OCI-LY1 (cell line): Measurements from ENCODE around the gene STAC3.
A peak's percentile ranks its signal among the peaks of the same experiment; 100 is the strongest.

Experiments used
- H2AFZ ChIP-seq: fragments of 200-600 bp; sonication (generic), shearing (Covaris generic); 2 replicates; pipeline ENCODE4 v1.6.0; 2014; ENCODE audit warnings: antibody characterized with exemption, mild to moderate bottlenecking, low read length
- H3F3A ChIP-seq: fragments of 200-600 bp; sonication (generic), shearing (Covaris generic); 2 replicates; pipeline ENCODE4 v1.6.0; 2014; ENCODE audit warnings: mild to moderate bottlenecking, antibody characterized with exemption, low read length, moderate library complexity; ENCODE audit not compliant: insufficient read depth
- H3K27ac ChIP-seq: fragments of 200-600 bp; sonication (generic); 2 replicates; pipeline ENCODE4 v1.5.1; 2014; ENCODE audit warnings: low read length, mixed run types, mild to moderate bottlenecking, low read depth; ENCODE audit not compliant: poor library complexity, severe bottlenecking
- H3K27me3 ChIP-seq: fragments of 200-600 bp; sonication (generic); 2 replicates; pipeline ENCODE4 v1.6.0; 2014; ENCODE audit warnings: antibody characterized with exemption, mild to moderate bottlenecking, low read length, moderate library complexity; ENCODE audit not compliant: insufficient read depth
- H3K36me3 ChIP-seq: fragments of 200-600 bp; sonication (generic); 2 replicates; pipeline ENCODE4 v1.6.1; 2014; ENCODE audit warnings: mild to moderate bottlenecking, antibody characterized with exemption, low read length, moderate library complexity, mixed read lengths; ENCODE audit not compliant: insufficient read depth
- H3K4me1 ChIP-seq: fragments of 200-600 bp; sonication (generic); 2 replicates; pipeline ENCODE4 v1.5.1; 2014; ENCODE audit warnings: mild to moderate bottlenecking, low read length, moderate library complexity; ENCODE audit not compliant: insufficient read depth, severe bottlenecking
- H3K4me2 ChIP-seq: fragments of 200-600 bp; sonication (generic), shearing (Covaris generic); 2 replicates; pipeline ENCODE4 v1.6.1; 2014; ENCODE audit warnings: low read length
- H3K4me3 ChIP-seq: fragments of 200-600 bp; sonication (generic); 2 replicates; pipeline ENCODE4 v1.5.1; 2014; ENCODE audit warnings: low read length, low read depth, mild to moderate bottlenecking, mixed read lengths; ENCODE audit not compliant: poor library complexity, severe bottlenecking
- H3K79me2 ChIP-seq: fragments of 200-600 bp; shearing (Covaris generic); 2 replicates; pipeline ENCODE4 v1.6.1; 2016; ENCODE audit warnings: mixed run types, low read length, mixed read lengths; ENCODE audit not compliant: insufficient read depth
- H3K9ac ChIP-seq: fragments of 200-600 bp; sonication (generic), shearing (Covaris generic); 2 replicates; pipeline ENCODE4 v1.6.1; 2014; ENCODE audit warnings: mild to moderate bottlenecking, low read length, mixed read lengths
- H3K9me2 ChIP-seq: fragments of 200-600 bp; sonication (generic), shearing (Covaris generic); 2 replicates; pipeline ENCODE4 v1.6.1; 2014; ENCODE audit warnings: low read depth, mild to moderate bottlenecking, low read length, mixed read lengths
- H3K9me3 ChIP-seq: fragments of 200-600 bp; shearing (Covaris generic); 2 replicates; pipeline ENCODE4 v1.6.1; 2014; ENCODE audit warnings: low read length, mixed read lengths
- H4K20me1 ChIP-seq: fragments of 200-600 bp; sonication (generic), shearing (Covaris generic); 2 replicates; pipeline ENCODE4 v1.6.0; 2016; ENCODE audit warnings: mild to moderate bottlenecking, low read length; ENCODE audit not compliant: insufficient read depth
- EZH2 ChIP-seq: fragments of 200-600 bp; sonication (generic), shearing (Covaris generic); IDR thresholded peaks from 2 replicates; pipeline ENCODE4 v1.8.0; 2017; ENCODE audit warnings: borderline replicate concordance, mixed run types, mild to moderate bottlenecking, antibody characterized with exemption, low read length, moderate library complexity, mixed read lengths
- TF ChIP-seq, protein P1 (sequence below): fragments of 200-600 bp; sonication (generic), shearing (Covaris generic); IDR thresholded peaks from 2 replicates; pipeline ENCODE4 v1.5.1; 2017; ENCODE audit warnings: mild to moderate bottlenecking, antibody characterized with exemption, low read length, moderate library complexity, mixed read lengths

STAC3 gene

DNA sequence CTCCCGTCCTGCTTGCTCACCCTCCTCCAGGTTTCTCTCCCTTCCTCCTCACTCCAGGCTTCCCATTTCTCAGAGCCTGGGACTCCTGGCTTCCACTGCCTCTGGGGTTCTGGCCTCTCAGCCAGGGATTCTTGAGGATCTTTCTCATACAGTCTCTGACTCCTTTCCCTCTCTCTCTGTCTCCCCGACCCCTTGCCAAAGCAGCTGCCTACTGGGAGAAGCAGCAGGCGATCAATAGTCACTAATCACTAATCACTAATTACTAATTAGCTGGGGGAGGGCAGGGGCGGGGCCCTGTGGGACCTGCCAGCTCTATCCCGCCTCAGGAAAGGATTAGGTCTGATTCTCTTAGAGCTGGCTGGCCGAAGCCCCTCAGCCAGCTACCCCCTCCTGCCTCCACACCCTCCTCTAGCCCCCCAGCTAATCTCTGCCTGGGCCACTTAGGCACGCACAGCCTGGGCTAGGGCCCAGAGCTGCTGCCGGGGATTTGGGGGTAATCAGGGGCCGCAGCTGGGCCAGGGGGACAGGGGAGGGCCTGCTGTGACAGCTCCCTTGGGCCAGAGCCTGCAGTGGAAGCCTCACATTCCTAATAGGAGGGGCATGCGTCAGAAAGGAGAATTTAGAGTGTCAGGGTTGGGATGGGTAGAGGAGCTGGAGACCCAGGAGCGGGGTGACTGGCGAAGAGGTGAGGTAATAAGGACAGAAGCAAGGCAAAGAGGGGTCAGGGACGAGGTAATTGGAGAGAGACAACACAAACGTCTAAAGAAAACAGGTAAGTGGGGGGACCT is 31.6 kb downstream of the STAC3 start:
- H3K4me1 ChIP-seq: peaks cover 67% of the 10 kb centered on the region
- no peaks in the 10 kb centered on the region for H3K9me3 ChIP-seq
- no peaks in the 10 kb centered on the region for H3K9me2 ChIP-seq
- H3K79me2 ChIP-seq: no peaks in the 10 kb centered on the region
- no peaks in the 10 kb centered on the region; the same call in 1 of the 2 replicates for H3K36me3 ChIP-seq
- no peak overlapping the region for H2AFZ ChIP-seq
- H3F3A ChIP-seq: 0 out of 2 replicates have a peak, but pooled peaks cover 2% of the 10 kb centered on the region
- no peaks in the 10 kb centered on the region for H4K20me1 ChIP-seq
- peak overlapping the region; percentile 73 for H3K4me3 ChIP-seq
- no peak overlapping the region for H3K27ac ChIP-seq
- peak overlapping the region; percentile 90; the same call in 1 of the 2 replicates for H3K4me2 ChIP-seq
- peak overlapping the region; percentile 80; the same call in 1 of the 2 replicates for H3K9ac ChIP-seq
- H3K27me3 ChIP-seq: peaks cover 4% of the 10 kb centered on the region; the same call in 1 of the 2 replicates
- TF ChIP-seq EZH2: no peak
- TF ChIP-seq, protein P1, sequence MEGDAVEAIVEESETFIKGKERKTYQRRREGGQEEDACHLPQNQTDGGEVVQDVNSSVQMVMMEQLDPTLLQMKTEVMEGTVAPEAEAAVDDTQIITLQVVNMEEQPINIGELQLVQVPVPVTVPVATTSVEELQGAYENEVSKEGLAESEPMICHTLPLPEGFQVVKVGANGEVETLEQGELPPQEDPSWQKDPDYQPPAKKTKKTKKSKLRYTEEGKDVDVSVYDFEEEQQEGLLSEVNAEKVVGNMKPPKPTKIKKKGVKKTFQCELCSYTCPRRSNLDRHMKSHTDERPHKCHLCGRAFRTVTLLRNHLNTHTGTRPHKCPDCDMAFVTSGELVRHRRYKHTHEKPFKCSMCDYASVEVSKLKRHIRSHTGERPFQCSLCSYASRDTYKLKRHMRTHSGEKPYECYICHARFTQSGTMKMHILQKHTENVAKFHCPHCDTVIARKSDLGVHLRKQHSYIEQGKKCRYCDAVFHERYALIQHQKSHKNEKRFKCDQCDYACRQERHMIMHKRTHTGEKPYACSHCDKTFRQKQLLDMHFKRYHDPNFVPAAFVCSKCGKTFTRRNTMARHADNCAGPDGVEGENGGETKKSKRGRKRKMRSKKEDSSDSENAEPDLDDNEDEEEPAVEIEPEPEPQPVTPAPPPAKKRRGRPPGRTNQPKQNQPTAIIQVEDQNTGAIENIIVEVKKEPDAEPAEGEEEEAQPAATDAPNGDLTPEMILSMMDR: no peak

DNA sequence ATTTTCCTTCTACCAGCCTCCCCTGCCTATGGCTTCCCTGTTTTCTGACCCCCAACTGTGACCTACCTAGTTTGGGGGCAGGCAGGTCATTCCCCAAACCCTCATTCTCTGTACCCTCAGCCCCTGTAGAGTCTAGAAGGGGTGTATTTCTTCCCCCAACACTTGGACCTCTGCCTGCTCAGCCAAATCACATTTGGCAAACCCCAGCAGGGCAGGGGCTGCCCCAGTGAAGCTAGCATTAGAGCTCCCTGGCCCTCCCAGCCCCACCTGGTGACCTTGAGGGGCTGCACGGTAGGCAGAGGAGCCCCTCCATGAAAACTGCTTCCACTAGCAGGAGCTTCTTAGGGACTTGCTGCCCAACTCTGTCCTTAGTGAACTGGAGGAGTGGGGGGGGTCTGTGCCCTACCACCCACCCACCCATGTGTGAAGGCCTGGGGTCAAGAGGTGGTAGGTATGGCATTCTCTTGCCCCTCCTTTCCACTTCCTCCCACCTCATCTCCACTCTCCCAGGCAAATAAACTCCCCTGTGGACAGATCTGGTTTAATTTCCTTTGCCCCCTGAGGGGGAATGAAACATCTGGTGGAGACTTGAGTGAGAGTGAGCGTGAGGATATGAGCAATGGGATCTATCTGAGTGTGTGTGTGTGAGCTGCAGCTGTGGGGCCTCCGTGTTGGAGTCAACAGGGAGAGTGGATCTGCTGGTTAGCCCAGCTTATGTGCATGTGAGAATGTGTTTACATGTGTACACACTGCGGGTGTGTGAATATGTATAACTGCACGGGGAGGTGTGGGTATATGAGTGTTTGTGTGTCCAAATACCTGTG is 32.7 kb downstream of the STAC3 start:
- Histone ChIP-seq H3K9ac (peak overlapping the region; percentile 80; the same call in 1 of the 2 replicates), H3K4me2 (peak overlapping the region; percentile 90), H3K4me1 (peaks cover 72% of the 10 kb centered on the region), H2AFZ (no peak overlapping the region), H4K20me1 (no peaks in the 10 kb centered on the region), H3K36me3 (no peaks in the 10 kb centered on the region), H3F3A (no peaks in the 10 kb centered on the region), H3K79me2 (no peaks in the 10 kb centered on the region), H3K27me3 (peaks cover 4% of the 10 kb centered on the region; the same call in 1 of the 2 replicates), H3K9me3 (no peaks in the 10 kb centered on the region), H3K9me2 (no peaks in the 10 kb centered on the region), H3K27ac (no peak overlapping the region), H3K4me3 (peak overlapping the region; percentile 73)
- TF ChIP-seq, protein P1: no peak
- TF ChIP-seq EZH2: no peak

DNA sequence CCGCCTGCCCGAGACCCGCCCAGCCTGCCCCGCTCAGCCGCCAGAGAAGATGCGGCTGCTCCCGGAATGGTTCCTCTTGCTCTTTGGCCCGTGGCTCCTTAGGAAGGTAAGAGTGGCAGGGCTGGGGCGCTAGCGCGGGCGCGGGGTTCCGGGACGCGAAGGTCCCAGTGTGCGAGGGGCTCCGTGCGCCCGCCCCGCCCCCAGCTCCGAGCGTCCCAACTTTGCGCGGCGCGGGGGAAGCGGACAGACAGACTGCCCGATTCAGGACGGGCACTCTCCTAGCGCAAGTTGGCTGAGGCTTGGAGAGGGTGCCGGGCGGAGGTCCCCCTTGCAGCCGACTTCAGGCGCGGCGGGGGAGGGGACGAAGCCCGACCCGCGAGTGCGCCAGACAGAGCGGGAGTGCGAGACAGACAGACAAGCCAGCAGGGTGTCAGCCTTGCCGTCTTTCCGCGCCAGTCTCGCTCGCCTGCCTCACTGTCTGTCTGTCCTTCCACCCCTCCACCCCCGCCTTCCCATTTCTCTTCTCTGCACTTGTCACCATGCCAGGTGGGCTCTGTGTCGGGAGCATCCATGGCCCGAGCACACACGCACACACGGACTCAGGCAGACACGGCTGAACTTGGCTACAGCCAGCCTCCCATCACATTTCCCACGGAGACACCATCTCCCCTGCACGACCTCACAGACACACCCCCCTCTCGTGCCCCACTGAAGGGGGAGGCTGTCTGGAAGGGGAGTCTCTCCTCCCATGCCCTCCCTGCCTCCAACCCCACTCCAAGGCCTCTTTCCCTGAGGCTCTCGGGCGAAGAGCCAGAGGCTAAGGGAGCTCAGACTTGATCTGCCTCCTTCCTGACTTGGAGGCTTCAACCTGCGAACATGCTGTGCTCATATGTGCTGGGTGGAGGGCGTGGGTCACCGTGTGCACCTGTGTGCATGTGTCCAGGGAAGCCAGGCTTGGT is 33.8 kb downstream of the STAC3 start:
- H3K4me2 ChIP-seq: peak overlapping the region; percentile 90
- H3K9me3 ChIP-seq: no peaks in the 10 kb centered on the region

More for the DNA sequence above, 33.8 kb downstream of the STAC3 start:
- Histone ChIP-seq H3K27me3 (peaks cover 4% of the 10 kb centered on the region; the same call in 1 of the 2 replicates), H3K4me3 (peak overlapping the region; percentile 73), H3F3A (no peaks in the 10 kb centered on the region), H2AFZ (no peak overlapping the region), H3K4me1 (peaks cover 75% of the 10 kb centered on the region), H3K79me2 (no peaks in the 10 kb centered on the region), H3K9me2 (no peaks in the 10 kb centered on the region), H3K27ac (peak overlapping the region; percentile 6), H3K36me3 (no peaks in the 10 kb centered on the region), H4K20me1 (no peaks in the 10 kb centered on the region), H3K9ac (peak overlapping the region; percentile 80)
- TF ChIP-seq, protein P1: no peak
- TF ChIP-seq EZH2: no peak
